Ectodermal cell (in vitro differentiated cells): ENCODE data around the gene HSD17B4.
"Not testable (repeated sequence)": the region's sequence is repeated elsewhere in the genome, so short reads cannot be mapped to it uniquely, and the experiment has no call there.

Experiments
- H3K27ac ChIP-seq: 2 replicates; pipeline ENCODE4 v1.7.0; 2013; ENCODE audit warnings: mild to moderate bottlenecking, low read depth, low read length; ENCODE audit not compliant: insufficient read depth, poor library complexity, severe bottlenecking
- H3K27me3 ChIP-seq: 2 replicates; pipeline ENCODE4 v1.7.0; 2013; ENCODE audit warnings: mild to moderate bottlenecking, low read length; ENCODE audit not compliant: insufficient read depth, control insufficient read depth, poor library complexity, severe bottlenecking
- H3K36me3 ChIP-seq: one replicate; pipeline ENCODE4 v1.7.0; 2013; ENCODE audit warnings: low read length; ENCODE audit not compliant: control insufficient read depth, insufficient read depth
- H3K4me1 ChIP-seq: one replicate; pipeline ENCODE4 v1.7.0; 2013; ENCODE audit warnings: low read length; ENCODE audit not compliant: control insufficient read depth, insufficient read depth
- H3K4me3 ChIP-seq: 2 replicates; pipeline ENCODE4 v1.7.0; 2013; ENCODE audit warnings: low read depth, low read length, control low read depth; ENCODE audit not compliant: insufficient read depth
- H3K9me3 ChIP-seq: 2 replicates; pipeline ENCODE4 v1.7.0; 2013; ENCODE audit warnings: mild to moderate bottlenecking, low read length, moderate library complexity; ENCODE audit not compliant: control insufficient read depth
- WGBS, 2 experiments: methylation state at CpG; one replicate each; pipeline ENCODE4 v1.1.7; 2013; ENCODE audit warnings: missing lambda C conversion rate in 2 of 2; 5-methylcytosine and 5-hydroxymethylcytosine counted together

HSD17B4 gene

DNA sequence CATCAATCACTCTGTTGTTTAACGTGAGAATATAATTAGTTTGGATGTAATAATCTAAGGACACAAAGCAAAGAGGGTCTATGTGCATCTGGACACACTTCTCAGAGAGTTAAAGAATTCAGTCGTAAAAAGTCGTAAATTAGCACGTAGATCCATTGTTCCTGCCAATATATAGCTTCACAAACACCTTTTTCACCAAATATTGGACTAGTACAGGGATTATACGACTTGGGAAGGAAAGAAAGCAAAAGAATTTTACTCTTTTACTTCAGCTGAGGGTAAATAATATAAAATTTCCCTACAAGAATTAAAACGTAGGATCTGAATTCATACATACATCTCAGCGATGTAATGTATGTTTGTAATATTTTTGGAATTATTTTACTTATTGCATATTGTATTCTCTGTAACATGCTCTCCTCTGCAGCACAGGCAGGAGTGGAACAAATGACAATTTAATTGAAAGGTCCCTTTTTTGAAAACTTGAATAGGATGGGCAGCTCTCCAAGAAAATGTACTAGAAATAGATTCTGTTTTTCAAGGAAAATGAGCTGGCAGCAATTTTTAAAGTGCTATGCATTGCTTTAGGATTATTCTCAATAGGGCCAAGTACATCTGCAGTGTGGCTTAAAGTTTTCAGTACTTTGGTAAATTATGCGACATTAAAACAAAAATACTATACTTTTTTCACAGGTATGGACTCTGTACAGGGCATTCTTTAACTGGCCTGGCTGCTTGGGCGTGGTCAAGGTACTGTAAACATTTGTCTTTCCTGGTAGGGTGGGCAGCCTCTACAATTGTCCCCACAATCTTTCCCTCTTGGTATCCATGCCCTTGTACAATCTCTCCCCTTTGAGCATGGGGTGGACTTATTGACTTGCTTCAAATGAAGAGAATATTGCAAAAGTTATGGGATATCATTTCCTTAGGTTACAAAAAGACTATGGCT is 39.7 kb upstream of the HSD17B4 start:
- Histone ChIP-seq H3K27me3 (no peaks in the 10 kb centered on the region), H3K36me3 (no peaks in the 10 kb centered on the region), H3K4me1 (no peaks in the 10 kb centered on the region), H3K27ac (no peak overlapping the region), H3K9me3 (no peaks in the 10 kb centered on the region), H3K4me3 (peak overlapping the region; percentile 51)
- 34 to 35% methylated on average over 6 of the region's 9 CpGs for WGBS, 2 experiments

DNA sequence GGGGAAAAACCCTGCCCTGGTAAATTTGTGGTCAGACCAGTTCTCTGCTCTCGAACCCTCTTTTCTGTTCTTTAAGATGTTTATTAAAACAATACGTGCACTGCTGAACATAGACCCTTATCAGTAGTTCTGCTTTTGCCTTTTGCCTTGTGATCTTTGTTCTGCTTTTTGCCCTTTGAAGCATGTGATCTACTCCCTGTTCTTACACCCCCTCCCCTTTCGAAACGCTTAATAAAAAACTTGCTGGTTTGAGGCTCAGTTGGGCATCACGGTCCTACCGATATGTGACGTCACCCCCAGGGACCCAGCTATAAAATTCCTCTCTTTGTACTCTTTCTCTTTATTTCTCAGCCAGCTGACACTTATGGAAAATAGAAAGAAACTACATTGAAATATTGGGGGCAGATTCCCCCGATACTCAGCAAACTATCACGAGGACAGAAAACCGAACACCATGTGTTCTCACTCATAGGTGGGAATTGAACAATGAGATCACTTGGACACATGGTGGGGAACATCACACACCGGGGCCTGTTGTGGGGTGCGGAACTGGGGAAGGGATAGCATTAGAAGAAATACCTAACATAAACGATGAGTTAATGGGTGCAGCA is 38.1 kb upstream of the HSD17B4 start:
- H3K4me3 ChIP-seq, H3K36me3 ChIP-seq, H3K9me3 ChIP-seq, H3K27me3 ChIP-seq, H3K27ac ChIP-seq, H3K4me1 ChIP-seq: not testable (repeated sequence)
- WGBS, 2 experiments: 95% methylated on average over 13 of the region's 13 CpGs

DNA sequence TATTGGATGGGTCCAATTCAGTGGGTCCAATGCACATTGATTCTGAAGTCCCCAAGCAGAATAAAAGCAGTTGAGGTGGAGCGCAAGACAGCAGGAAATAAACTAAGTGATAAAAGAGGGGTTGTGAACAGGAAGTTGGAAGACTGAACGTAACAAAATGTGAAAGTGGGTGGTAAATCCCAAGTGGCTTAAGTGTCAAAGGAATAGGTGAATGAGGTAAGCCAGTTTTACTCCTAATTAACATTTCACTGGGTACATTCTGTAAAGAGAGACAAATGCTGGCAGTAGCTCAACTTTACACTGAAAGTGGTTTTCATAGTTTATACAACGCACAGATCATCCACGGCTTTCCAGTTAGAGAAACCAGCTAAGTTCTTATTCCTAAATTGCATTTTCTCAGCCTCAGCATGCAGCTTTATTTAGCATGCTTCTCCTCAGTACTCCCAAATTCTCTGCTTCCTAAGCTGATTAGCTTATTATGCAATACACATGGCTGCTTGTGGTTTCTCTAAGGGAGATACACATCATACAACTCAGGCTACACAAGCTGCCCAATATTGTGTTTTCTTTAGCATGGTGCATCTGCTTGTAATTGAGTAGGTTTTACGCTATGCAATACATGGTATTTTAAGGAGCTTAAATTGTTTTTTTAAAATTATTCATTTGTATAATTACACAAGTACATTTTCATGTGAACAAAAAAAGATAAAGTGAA is 34.2 kb upstream of the HSD17B4 start:
- no peaks in the 10 kb centered on the region for H3K4me1 ChIP-seq
- H3K27me3 ChIP-seq: no peaks in the 10 kb centered on the region
- WGBS, 2 experiments: 82 to 83% methylated on average over 4 of the region's 5 CpGs
- no peaks in the 10 kb centered on the region for H3K9me3 ChIP-seq
- no peak overlapping the region for H3K4me3 ChIP-seq
- H3K27ac ChIP-seq: no peak overlapping the region
- no peaks in the 10 kb centered on the region for H3K36me3 ChIP-seq

DNA sequence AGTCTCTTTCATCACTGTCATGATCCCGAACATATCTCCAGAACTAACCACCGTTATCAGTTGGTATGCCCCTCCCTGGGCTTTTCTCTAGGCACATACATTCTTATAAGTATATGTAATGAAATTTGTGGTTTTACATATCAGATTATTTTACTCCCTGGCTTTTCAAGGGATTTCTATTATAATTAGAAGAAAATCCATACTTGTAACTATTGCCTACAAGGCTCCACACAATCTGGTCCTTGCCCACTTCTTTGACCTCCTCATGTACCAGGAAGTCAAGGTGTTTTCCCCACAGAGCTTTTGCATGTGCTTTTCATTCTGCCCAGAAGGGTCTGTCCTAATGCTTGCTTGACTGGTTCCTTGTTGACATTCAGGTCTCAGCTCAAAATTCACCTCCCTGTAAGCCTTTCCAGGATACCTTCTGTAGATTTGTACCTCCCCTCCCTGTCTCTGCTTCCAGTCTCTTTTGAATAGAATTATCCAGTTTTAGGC is 33.6 kb upstream of the HSD17B4 start:
- Histone ChIP-seq H3K4me1 (no peaks in the 10 kb centered on the region), H3K27me3 (no peaks in the 10 kb centered on the region), H3K27ac (no peak overlapping the region), H3K9me3 (no peaks in the 10 kb centered on the region), H3K36me3 (no peaks in the 10 kb centered on the region), H3K4me3 (no peak overlapping the region)
- WGBS, 2 experiments: 93% methylated on average over 2 of the region's 2 CpGs; no CpG with 5 or more reads in 1 of the 2 experiments

DNA sequence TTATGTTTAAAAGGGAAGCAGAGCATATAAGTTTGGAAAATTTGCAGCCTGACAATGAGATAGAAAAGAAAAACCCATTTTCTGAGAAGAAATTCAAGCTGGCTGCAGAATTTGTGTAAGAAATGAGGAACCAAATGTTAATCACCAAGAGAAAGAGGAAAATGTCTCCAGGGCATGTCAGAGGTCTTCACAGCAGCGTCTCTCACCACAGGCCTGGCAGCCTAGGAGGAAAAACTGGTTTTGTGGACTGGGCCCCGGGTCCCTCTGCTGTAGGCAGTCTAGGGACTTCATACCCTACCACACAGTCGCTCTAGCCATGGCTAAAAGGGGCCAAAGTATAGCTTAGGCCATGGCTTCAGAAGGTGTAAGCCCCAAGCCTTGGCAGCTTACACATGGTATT is 32.1 kb upstream of the HSD17B4 start:
- Histone ChIP-seq H3K36me3 (no peaks in the 10 kb centered on the region), H3K4me1 (no peaks in the 10 kb centered on the region), H3K27me3 (no peaks in the 10 kb centered on the region), H3K9me3 (no peaks in the 10 kb centered on the region), H3K27ac (no peak overlapping the region), H3K4me3 (no peak overlapping the region)
- 86 to 88% methylated on average over 3 of the region's 3 CpGs for WGBS, 2 experiments

DNA sequence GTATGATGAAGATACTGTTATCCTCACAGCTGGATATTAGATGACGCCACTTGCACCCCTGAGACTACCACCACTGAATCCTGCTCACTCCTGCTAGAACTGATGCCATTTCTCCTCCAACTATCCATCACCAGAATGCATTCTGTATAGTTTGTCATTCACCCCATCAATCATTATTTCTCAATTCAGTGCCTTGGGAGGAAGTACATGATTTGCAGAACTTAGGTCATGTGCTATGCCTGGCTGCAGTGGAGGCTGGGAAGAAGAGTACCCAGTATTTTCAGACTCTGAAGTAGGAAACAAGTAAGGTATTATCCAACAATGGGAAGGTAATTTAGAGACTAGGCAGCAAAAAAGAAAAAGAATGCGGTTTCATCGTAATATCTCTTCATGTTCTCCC is 26.2 kb upstream of the HSD17B4 start:
- WGBS, 2 experiments: 95 to 97% methylated on average over 3 of the region's 3 CpGs
- H3K4me1 ChIP-seq: no peaks in the 10 kb centered on the region
- H3K4me3 ChIP-seq: no peak overlapping the region
- H3K27ac ChIP-seq: no peak overlapping the region
- H3K36me3 ChIP-seq: no peaks in the 10 kb centered on the region
- no peaks in the 10 kb centered on the region for H3K27me3 ChIP-seq
- no peaks in the 10 kb centered on the region for H3K9me3 ChIP-seq

DNA sequence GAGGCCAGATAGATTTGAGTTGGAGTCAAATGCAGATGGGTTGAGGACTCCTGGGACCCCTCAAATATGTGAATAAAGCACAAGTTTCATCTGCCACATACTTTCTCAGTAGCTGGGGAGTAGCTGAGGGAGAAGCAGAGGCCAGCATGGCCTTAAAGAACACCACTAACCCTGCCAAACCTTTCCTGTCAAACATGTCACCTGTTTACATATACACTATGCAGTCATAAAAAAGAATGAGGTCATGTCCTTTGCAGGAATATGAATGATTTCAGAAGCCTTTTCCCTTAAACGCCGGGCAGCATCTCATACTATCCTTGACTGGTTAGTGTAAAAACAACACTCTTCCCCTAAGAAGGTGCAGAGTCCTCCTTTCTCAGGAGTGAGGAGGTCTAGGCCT is 25.2 kb upstream of the HSD17B4 start:
- H3K27me3 ChIP-seq: no peaks in the 10 kb centered on the region
- WGBS, 2 experiments: 92 to 100% methylated on average over 2 of the region's 2 CpGs
- H3K9me3 ChIP-seq: no peaks in the 10 kb centered on the region
- no peaks in the 10 kb centered on the region for H3K36me3 ChIP-seq
- no peak overlapping the region for H3K4me3 ChIP-seq
- no peak overlapping the region for H3K27ac ChIP-seq
- H3K4me1 ChIP-seq: no peaks in the 10 kb centered on the region

DNA sequence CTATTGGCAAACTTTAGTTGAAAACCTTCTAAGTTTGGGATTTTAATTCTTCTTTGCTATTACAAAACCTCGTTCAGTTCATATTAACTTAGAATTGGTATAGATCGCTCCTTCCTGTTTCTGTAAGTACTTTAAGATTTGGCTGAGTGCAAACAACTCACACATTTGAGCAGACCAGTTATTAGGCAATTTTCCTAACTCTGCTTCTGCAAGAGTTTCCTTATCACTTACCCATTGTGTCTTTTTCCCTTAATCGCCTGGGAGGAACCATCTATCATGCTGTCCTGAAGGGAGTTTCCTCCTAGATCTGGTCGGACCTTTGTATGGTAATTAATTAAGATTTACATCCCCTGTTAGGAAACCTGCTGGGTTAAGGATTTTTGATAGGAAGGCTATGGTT is 24.7 kb upstream of the HSD17B4 start:
- not testable (repeated sequence) for H3K9me3 ChIP-seq, H3K36me3 ChIP-seq, H3K27me3 ChIP-seq, H3K4me1 ChIP-seq, H3K27ac ChIP-seq, H3K4me3 ChIP-seq
- WGBS, 2 experiments: 80 to 86% methylated on average over 4 of the region's 4 CpGs

DNA sequence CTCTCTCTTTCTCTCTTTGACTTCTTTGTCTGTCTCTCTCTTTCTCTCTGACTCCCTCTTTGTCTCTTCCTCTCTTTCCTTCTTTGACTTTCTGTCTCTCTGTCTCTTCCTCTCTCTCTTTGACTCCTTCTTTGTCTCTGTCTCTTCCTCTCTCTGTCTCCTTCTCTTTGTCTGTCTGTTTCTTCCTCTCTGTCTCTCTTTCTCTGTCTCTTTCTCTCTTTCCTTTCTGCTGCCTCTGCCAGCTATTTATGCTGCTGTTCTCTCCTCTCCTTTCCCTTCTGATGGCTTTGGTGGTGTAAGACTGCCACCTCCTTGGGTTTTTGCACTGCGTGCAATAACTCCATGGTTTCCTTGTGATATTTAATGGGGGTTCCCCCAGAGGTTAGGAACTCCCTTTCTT is 24.1 kb upstream of the HSD17B4 start:
- H3K36me3 ChIP-seq, H3K9me3 ChIP-seq, H3K27me3 ChIP-seq, H3K4me1 ChIP-seq, H3K4me3 ChIP-seq, H3K27ac ChIP-seq: not testable (repeated sequence)
- WGBS, 2 experiments: no CpG with 5 or more reads among the region's 1 CpG

DNA sequence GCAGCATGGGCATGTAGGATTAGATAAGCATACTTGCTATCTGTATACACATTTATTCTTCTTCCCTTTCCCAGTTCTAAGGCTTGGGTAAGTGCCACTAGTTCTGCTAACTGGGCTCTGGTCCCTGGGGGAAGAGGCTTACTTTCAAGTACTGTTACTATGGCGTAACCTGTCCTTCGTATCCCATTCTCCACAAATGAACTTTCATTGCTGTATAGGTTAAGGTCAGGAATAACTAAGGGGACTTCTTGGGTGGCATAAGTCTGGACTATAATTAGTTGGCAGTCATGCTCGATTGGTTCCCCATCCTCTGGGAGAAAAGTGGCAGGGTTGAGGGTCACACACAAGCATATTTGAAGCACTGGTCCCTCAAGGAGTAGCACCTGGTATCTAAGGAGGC is 23.7 kb upstream of the HSD17B4 start:
- H3K36me3 ChIP-seq, H3K4me1 ChIP-seq, H3K27ac ChIP-seq, H3K4me3 ChIP-seq, H3K27me3 ChIP-seq, H3K9me3 ChIP-seq: not testable (repeated sequence)
- WGBS, 2 experiments: 94 to 96% methylated on average over 3 of the region's 3 CpGs
